HFF-Myc (cell line): Measurements from ENCODE around the gene TTLL11.

Experiments used
- DNase-seq: peaks from one replicate; pipeline ENCODE4 v3.0.0-alpha.2; 2011; ENCODE audit warnings: low read depth; ENCODE audit errors: extremely low read depth
- H3K4me3 ChIP-seq: replicated peaks from 2 replicates; pipeline ENCODE4 v1.5.1; 2011; ENCODE audit warnings: low read depth, mild to moderate bottlenecking, control low read depth, low read length
- CTCF ChIP-seq: IDR thresholded peaks from 2 replicates; pipeline ENCODE4 v1.5.1; 2012; ENCODE audit warnings: mild to moderate bottlenecking, low read depth, low read length, control low read depth; ENCODE audit errors: missing control alignments

TTLL11 gene

GRCh38 chr9:121890746-121891145 lies 202.4 kb downstream of the TTLL11 start:
- no peak for TF ChIP-seq CTCF
- no peak overlapping the region for H3K4me3 ChIP-seq
- no peak for DNase-seq

GRCh38 chr9:121889990-121890563 lies 203.0 kb downstream of the TTLL11 start:
- no peak for TF ChIP-seq CTCF
- H3K4me3 ChIP-seq = no peak overlapping the region
- DNase-seq = no peak

GRCh38 chr9:121888438-121888775 lies 204.7 kb downstream of the TTLL11 start:
- DNase-seq = peak; percentile 52
- no peak overlapping the region for H3K4me3 ChIP-seq
- TF ChIP-seq CTCF = no peak

GRCh38 chr9:121887553-121888437 lies 205.3 kb downstream of the TTLL11 start:
- no peak for DNase-seq
- no peak overlapping the region for H3K4me3 ChIP-seq
- no peak for TF ChIP-seq CTCF

- no peak for DNase-seq
- TF ChIP-seq CTCF = no peak
- no peak overlapping the region for H3K4me3 ChIP-seq
Measured at GRCh38 chr9:121886759-121887485, 206.2 kb downstream of the TTLL11 start.

GRCh38 chr9:121885345-121885901 lies 207.7 kb downstream of the TTLL11 start:
- TF ChIP-seq CTCF = no peak
- H3K4me3 ChIP-seq = no peak overlapping the region
- DNase-seq = no peak
